HG02678 (cell line): ENCODE data around the gene BRMS1L.
"Not testable (repeated sequence)": the region's sequence is repeated elsewhere in the genome, so short reads cannot be mapped to it uniquely, and the experiment has no call there.

ENCODE experiments used
- ATAC-seq: cut with Tn5 transposase; IDR thresholded peaks from one replicate; pipeline ENCODE4 v1.9.1; 2021; ENCODE audit warnings: mild to moderate bottlenecking, moderate library complexity; ENCODE audit not compliant: unreplicated experiment

The BRMS1L gene

DNA sequence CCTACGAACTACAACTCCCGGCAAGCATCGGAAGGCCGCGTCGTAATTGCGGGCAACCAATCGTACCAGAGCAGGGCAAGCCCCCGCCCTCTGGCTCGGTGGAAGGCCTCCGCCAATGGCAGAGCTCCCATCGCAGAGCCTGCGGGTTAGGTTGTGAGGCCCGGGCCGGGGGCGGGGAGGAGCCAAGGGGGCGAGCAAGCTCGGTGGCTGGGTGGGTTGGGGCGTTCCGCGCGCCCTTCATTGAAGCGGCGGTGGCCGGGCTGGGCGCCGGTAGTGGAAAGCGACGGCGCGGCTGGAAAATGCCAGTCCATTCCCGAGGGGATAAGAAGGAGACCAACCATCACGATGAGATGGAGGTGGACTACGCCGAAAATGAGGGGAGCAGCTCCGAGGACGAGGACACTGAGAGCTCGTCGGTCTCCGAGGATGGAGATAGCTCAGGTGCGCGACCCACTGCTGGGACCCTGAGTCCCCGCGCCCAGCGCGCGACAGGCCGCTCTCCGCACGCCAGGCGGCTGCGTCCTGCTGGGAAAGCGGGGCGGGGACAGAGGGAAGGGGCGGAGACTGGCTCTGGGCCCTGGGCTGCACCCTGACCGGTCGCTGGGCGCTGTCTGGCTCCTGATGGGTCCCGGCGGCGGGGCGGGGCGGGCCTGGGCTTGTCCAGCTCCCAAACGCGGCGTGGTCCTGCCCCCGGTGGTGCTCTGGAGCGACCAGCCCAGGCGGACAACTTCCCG is at the start of gene BRMS1L:
Gene BRMS1L, plus strand, starts transcription at position 121 of the 734 bp plus-strand sequence. Its CDS starts 179 bp downstream, at position 300.
- ATAC-seq = peak; percentile 95

DNA sequence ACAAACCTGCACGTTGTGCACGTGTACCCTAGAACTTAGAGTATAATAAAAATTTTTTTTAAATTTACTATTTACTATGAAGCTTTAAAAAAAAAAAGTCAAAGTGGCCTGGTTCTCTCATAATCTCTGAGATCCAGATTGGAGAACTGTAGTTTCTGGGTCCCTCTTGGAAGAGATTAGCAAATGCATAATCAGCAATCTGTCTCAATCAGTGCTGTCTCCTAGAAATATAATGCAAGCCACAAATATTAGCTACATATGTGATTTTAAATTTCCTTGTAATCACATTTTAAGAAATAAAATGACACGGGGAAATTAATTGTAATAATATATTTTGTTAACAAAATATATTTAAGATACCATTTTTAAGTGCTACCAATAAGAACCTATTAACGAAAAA is 49.3 kb upstream of the BRMS1L start:
- ATAC-seq = no peak

GRCh38 chr14:35777550-35777949 is 48.6 kb upstream of the BRMS1L start:
- not testable (repeated sequence) for ATAC-seq

DNA sequence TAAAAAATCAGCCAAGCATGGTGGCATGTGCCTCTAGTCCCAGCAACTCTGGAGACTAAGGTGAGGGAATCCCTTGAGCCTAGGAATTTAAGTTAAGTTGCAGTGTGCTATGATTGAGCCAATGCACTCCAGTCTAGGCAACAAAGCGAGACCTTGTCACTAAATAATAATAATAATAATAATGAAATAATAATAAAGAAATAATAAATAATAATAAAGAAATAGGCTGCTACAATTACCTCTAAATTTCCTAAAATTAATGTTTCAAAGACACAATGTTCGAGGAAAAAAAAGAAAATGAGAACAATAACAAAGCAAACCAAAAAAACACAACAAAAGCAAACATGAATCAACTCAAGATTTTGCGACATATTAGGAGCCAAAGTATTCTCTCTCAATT is 46.8 kb upstream of the BRMS1L start:
- ATAC-seq = no peak

- no peak for ATAC-seq
These were observed 42.4 kb upstream of the BRMS1L start for GRCh38 chr14:35783699-35784098.

- no peak for ATAC-seq
These were observed 39.3 kb upstream of the BRMS1L start for GRCh38 chr14:35786856-35787255.

DNA sequence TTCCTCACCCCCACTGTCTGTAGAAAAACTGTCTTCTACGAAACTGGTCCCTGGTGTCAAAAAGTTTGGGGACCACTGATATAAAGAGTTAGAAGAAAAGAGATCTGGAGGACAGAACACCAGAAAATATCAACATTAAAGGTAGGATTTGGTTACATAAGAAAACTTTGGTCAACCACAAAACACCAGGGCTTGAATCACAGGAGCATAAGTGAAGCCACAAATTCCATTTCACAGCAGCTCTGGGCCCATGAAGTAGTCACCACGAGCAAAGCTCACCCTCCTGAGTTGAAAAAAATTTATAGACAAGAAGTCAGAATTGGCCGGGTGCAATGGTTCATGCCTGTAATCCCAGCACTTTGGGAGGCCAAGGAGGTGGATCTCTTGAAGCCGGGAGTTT is 36.5 kb upstream of the BRMS1L start:
- ATAC-seq = no peak

DNA sequence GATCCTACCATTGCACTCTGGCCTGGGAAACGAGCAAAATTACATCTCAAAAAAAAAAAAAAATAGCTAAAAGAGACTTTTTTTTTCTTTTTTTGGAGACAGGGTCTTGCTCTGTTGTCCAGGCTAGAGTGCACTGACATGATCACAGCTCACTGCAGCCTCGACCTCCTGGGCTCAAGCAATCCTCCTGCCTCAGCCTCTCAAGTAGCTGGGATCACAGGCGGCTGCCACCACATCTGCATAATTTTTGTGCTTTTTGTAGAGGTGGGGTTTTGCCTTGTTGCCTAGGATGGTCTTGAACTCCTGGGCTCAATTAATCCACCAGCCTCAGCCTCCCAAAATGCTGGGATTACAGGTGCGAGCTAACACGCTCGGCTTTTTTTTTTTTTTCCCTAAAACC is 28.3 kb upstream of the BRMS1L start:
- ATAC-seq = no peak

- no peak for ATAC-seq
These were observed 19.9 kb upstream of the BRMS1L start for GRCh38 chr14:35806006-35806907.

DNA sequence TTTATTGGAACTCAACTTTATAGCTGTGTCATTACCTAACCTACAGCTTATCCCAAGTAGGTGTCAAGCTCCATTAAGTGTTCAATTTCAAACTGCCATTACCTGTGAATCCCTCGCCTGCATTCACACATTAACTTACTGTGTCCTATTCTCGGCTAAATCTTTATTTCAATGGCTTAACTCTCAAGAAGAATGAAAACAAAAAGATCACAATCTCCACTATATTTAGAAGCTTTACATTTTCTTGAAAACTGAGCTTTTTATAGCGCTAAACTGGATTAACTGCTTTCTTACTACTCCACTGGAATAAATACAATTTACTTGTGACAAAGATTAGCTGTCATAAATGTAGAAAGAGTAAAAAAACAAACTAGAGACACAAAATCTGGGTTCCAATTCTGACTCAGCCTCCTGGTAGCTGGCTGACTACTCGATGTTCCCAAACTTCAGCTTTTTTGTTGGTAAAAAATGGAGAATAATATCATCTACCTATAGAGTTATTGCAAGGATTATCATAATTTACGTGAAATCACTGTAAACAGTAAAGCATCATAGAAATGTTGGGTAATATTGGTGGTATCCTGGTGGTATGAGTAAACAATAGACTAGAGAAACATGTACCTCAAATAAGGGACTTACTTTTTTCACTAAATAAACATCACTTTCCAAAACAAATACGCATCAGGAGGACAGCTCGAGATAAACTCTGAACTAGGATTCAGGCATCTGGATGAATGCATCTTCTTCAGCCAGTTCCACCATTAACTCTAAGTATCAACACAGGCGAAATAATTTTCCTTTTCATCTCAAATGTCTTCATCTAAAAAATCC is 18.8 kb upstream of the BRMS1L start:
- no peak for ATAC-seq

- ATAC-seq = no peak
These were observed 18.0 kb upstream of the BRMS1L start for GRCh38 chr14:35808076-35808637.

DNA sequence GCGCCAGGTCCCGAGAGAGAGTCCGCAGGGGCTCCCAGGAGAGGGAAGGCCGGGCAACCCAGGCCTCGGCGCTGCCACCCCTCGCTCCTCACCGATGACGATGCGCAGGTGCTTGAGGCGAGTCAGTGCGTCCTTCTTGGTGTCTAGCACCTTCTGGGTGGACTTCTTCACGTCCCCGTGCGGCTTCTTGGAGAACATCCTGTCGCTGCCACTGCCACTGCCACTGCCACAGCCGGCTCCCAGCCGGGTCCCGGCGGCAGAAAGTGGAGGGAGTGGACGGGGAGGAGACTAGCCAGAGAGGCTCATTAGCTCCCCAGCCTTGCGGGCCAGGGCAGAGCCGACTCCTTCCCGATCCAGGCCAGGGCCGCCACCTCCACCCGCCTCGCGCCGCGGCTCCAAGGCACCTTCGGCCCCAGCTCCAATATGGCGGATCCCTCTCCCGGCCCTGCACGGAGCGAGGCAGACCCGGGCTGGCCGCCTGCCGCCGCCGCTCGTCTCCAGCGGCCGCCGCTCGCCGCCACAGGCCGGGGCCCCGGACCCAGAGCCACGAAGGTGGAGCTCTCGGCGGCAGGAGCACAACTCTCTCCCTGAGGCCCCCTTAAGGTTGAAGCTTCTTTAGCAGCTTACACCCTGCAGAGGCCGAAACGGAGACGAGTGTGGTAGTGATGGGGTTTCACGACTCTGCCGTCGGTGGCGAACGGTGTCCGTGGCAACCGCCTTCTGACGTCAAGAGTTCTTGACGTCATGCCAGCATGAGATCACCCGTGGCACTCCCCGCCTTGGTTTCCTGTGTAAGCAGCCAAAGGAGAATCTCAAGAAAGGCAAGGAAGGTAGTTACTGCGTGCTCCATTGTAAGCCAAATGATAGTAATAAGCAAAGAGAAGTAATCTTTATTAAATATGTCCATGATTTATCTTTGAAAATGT is 17.2 kb upstream of the BRMS1L start, which contains the start of gene RALGAPA1:
Gene RALGAPA1, minus strand, starts transcription at position 658 of the 926 bp plus-strand sequence. Its CDS starts 460 bp downstream, at position 198.
- peak; percentile 97 for ATAC-seq

- no peak for ATAC-seq
These were observed 16.5 kb upstream of the BRMS1L start for GRCh38 chr14:35809597-35809996.

- ATAC-seq = no peak
These were observed 15.2 kb upstream of the BRMS1L start for GRCh38 chr14:35810963-35811362.

- peak; percentile 77 for ATAC-seq
These were observed 11.7 kb upstream of the BRMS1L start for GRCh38 chr14:35814371-35815005.

- no peak for ATAC-seq
These were observed 7.6 kb upstream of the BRMS1L start for GRCh38 chr14:35818346-35819115.

DNA sequence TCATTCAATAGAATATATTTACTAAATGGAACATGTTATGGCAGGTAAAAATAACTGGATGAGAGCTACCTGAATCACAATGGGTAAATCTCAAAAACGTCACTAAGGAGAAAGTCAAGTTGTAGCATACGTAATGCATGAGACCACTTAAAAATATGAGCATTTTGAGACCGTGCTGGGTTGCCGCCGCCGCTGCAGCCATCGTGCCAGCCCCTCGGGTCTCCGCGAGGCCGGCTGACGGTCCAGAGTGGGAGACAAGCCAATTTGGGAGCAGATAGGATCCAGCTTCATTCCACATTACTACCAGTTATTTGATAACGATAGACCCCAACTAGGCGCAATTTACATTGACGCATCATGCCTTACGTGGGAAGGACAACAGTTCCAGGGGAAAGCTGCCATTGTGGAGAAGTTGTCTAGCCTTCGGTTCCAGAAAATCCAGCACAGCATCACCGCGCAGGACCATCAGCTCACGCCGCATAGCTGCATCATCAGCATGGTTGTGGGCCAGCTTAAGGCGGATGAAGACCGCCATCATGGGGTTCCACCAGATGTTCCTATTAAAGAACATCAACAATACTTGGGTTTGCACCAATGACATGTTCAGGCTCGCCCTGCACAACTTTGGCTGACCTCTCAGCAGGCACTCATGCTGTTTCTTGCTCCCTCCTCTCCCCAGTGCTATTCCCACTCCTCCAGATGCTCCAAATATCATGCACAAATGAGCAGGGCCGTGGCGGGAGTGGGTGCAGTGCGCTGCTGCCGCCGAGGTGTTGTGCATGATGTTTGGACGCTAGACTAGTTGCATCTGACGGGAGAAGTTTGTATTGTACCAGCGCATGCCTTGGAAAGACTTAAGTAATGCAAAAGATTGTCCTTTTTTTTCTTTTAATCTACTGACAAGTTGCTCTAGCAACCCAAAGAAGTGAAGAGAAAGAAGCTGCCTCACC is 6.3 kb upstream of the BRMS1L start:
- ATAC-seq = no peak
